SK-N-MC (cell line): Measurements from ENCODE around the gene OR14I1.

Experiments used
- EZH2 ChIP-seq: fragments of 200-600 bp; sonication (generic); IDR thresholded peaks from one replicate; pipeline ENCODE4 v1.6.1; 2017; ENCODE audit warnings: antibody characterized with exemption
- FOXP2 ChIP-seq: optimal IDR thresholded peaks from 2 replicates; pipeline ENCODE3; 2011; ENCODE audit warnings: mild to moderate bottlenecking, moderate library complexity; ENCODE audit not compliant: insufficient read depth; ENCODE audit errors: extremely low read length, control extremely low read depth
- POLR2AphosphoS5 ChIP-seq: IDR thresholded peaks from 2 replicates; pipeline ENCODE4 v1.6.1; 2012; ENCODE audit warnings: mild to moderate bottlenecking, low read depth, low read length, borderline replicate concordance

DNA sequence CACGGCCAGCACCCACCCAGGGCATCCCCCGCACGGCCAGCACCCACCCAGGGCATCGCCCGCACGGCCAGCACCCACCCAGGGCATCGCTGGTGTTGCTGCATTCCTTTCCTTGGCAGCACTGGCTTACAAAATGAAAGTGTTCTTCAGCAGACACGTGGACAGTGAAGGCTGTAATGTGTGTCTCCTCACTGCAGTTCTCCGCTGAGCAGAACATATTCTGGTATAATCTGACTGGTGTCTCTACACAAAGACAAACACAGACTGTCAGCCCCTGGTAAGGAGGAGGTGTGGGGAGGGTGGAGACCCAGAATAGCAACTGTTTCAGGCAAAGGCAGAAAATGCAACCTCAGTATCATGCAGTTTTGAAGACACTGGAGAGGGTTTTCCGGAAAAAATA, 45.6 kb upstream of the OR14I1 start:
- TF ChIP-seq POLR2AphosphoS5 (no peak), EZH2 (no peak), FOXP2 (no peak)
